ENCODE data around the gene ELOF1. TPM values are rescaled to one million over a fixed set of nuclear protein-coding genes. Genes with fewer than 3 reads are reported as not detected.
A peak's percentile ranks its signal among the peaks of the same experiment; 100 is the strongest.

Gene ELOF1
- total and polyA plus RNA-seq, 2 of the 13 experiments (the other 11 are each of a cell fraction or from before 2014, with no cell fraction given), result 14.5 to 43.2 TPM

DNA sequence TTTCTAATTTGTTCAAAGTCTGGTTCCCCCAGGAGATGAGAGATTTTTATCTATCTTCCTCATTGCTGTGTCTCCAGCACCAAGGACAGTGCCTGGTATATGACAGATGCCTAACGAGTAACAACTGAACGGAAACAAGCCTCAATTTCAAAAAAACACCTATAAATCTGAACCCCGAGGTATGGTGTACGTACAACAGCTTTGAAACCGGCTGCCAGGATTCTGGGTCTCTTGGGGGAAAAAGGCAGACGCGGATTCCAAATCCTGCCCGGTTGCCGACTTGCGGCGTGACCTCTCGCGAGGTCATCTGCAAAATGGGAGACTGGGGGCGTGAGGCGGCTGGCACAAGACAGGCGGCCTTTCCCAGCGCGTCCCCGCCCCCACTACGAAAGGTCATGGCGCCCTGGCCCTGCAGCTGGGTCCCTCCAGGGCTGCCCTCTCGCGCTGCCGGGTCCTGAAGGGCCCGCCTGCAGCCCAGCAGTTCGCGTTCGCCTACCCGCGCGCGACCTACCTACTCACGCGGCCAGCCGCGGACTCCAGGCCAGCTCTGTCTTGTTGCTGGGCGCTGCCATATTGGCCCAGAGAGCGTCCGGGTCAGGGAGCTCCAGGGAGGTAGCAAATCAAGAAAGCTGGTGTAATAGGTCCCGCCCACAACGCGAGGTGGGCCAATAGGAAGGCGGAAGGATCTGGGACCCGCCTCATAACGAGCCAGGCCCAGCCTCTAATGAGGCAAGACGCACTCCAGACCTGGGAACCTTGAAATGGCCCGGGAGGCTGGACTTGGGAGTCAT, 30.3 kb downstream of the ELOF1 start, which contains the start of gene ECSIT (continued):
- TF ChIP-seq, protein P1, sequence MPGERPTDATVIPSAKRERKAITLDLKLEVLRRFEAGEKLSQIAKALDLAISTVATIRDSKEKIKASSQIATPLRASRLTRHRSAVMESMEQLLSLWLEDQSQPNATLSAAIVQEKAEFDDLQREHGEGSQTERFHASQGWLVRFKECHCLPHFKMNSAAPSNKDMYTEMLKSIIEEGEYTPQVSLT (CRISPR knock-in tag; IDR thresholded peaks at IDR 0.05; ENCODE audit: borderline replicate concordance, low read depth), result no peak
- TF ChIP-seq ARID2 (CRISPR knock-in tag; IDR thresholded peaks at IDR 0.05; ENCODE audit: borderline replicate concordance) (no peak), RFX3 (CRISPR knock-in tag; IDR thresholded peaks at IDR 0.05) (no peak), PCBP2 (optimal IDR thresholded peaks at IDR 0.05; ENCODE audit: low read depth, low read length, poor library complexity, severe bottlenecking) (no peak), HDAC2 (CRISPR knock-in tag; IDR thresholded peaks at IDR 0.05) (peak; percentile 79; the same call in 1 of the 2 replicates), SP1 (IDR thresholded peaks at IDR 0.05) (no peak), SP1 (CRISPR knock-in tag; IDR thresholded peaks at IDR 0.05) (peak; percentile 51), ZFY (CRISPR knock-in tag; IDR thresholded peaks at IDR 0.05) (peak; percentile 92), ZNF10 (CRISPR knock-in tag; IDR thresholded peaks at IDR 0.05; ENCODE audit: borderline replicate concordance, low read depth) (no peak), SALL2 (CRISPR knock-in tag; IDR thresholded peaks at IDR 0.05) (peak; percentile 80; the same call in 1 of the 2 replicates), PPARG (CRISPR knock-in tag; conservative IDR thresholded peaks at IDR 0.05) (no peak), ZNF44 (CRISPR knock-in tag; IDR thresholded peaks at IDR 0.05) (peak; percentile 90; the same call in 1 of the 2 replicates), ZNF75D (CRISPR knock-in tag; IDR thresholded peaks at IDR 0.05; ENCODE audit: borderline replicate concordance) (no peak), SP5 (CRISPR knock-in tag; IDR thresholded peaks at IDR 0.05; ENCODE audit: borderline replicate concordance, low read depth) (0 out of 2 replicates have a peak, but pooled peaks have one; percentile 43)
- TF ChIP-seq, protein P2, sequence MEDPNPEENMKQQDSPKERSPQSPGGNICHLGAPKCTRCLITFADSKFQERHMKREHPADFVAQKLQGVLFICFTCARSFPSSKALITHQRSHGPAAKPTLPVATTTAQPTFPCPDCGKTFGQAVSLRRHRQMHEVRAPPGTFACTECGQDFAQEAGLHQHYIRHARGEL (CRISPR knock-in tag; IDR thresholded peaks at IDR 0.05), result no peak
- TF ChIP-seq, protein P3, sequence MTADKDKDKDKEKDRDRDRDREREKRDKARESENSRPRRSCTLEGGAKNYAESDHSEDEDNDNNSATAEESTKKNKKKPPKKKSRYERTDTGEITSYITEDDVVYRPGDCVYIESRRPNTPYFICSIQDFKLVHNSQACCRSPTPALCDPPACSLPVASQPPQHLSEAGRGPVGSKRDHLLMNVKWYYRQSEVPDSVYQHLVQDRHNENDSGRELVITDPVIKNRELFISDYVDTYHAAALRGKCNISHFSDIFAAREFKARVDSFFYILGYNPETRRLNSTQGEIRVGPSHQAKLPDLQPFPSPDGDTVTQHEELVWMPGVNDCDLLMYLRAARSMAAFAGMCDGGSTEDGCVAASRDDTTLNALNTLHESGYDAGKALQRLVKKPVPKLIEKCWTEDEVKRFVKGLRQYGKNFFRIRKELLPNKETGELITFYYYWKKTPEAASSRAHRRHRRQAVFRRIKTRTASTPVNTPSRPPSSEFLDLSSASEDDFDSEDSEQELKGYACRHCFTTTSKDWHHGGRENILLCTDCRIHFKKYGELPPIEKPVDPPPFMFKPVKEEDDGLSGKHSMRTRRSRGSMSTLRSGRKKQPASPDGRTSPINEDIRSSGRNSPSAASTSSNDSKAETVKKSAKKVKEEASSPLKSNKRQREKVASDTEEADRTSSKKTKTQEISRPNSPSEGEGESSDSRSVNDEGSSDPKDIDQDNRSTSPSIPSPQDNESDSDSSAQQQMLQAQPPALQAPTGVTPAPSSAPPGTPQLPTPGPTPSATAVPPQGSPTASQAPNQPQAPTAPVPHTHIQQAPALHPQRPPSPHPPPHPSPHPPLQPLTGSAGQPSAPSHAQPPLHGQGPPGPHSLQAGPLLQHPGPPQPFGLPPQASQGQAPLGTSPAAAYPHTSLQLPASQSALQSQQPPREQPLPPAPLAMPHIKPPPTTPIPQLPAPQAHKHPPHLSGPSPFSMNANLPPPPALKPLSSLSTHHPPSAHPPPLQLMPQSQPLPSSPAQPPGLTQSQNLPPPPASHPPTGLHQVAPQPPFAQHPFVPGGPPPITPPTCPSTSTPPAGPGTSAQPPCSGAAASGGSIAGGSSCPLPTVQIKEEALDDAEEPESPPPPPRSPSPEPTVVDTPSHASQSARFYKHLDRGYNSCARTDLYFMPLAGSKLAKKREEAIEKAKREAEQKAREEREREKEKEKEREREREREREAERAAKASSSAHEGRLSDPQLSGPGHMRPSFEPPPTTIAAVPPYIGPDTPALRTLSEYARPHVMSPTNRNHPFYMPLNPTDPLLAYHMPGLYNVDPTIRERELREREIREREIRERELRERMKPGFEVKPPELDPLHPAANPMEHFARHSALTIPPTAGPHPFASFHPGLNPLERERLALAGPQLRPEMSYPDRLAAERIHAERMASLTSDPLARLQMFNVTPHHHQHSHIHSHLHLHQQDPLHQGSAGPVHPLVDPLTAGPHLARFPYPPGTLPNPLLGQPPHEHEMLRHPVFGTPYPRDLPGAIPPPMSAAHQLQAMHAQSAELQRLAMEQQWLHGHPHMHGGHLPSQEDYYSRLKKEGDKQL (CRISPR knock-in tag; IDR thresholded peaks at IDR 0.05; ENCODE audit: low read depth), result no peak
- TF ChIP-seq, protein P4, sequence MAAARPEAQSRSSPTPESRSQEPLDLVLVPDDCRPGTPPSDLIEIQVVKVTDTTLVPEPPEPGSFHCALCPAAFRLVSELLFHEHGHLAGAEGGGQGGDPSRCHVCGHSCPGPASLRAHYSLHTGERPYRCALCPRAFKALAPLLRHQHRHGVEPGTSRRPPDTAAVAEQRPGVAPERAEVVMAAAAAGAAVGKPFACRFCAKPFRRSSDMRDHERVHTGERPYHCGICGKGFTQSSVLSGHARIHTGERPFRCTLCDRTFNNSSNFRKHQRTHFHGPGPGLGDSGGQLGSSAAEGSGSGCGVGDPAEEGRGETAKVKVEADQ (CRISPR knock-in tag; IDR thresholded peaks at IDR 0.05; ENCODE audit: borderline replicate concordance), result peak; percentile 24; the same call in 1 of the 2 replicates
- TF ChIP-seq, protein P5, sequence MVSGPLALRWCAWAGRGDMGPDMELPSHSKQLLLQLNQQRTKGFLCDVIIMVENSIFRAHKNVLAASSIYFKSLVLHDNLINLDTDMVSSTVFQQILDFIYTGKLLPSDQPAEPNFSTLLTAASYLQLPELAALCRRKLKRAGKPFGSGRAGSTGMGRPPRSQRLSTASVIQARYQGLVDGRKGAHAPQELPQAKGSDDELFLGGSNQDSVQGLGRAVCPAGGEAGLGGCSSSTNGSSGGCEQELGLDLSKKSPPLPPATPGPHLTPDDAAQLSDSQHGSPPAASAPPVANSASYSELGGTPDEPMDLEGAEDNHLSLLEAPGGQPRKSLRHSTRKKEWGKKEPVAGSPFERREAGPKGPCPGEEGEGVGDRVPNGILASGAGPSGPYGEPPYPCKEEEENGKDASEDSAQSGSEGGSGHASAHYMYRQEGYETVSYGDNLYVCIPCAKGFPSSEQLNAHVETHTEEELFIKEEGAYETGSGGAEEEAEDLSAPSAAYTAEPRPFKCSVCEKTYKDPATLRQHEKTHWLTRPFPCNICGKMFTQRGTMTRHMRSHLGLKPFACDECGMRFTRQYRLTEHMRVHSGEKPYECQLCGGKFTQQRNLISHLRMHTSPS (CRISPR knock-in tag; IDR thresholded peaks at IDR 0.05; ENCODE audit: low read depth), result no peak
